IPS-15b (cell line): ENCODE results near the gene TMEM203.

Experiments
- H3K27me3 ChIP-seq: one replicate; pipeline ENCODE4 v1.6.1; 2013; ENCODE audit warnings: low read length; ENCODE audit not compliant: control insufficient read depth, insufficient read depth
- H3K36me3 ChIP-seq: one replicate; pipeline ENCODE4 v1.6.1; 2013; ENCODE audit warnings: low read length; ENCODE audit not compliant: control insufficient read depth, insufficient read depth
- H3K4me1 ChIP-seq: one replicate; pipeline ENCODE4 v1.6.1; 2013; ENCODE audit warnings: mild to moderate bottlenecking, low read length; ENCODE audit not compliant: control insufficient read depth, insufficient read depth
- H3K4me3 ChIP-seq: one replicate; pipeline ENCODE4 v1.5.1; 2013; ENCODE audit warnings: low read depth, low read length
- H3K9ac ChIP-seq: one replicate; pipeline ENCODE4 v1.6.1; 2013; ENCODE audit warnings: low read depth, mild to moderate bottlenecking, low read length
- H3K9me3 ChIP-seq: one replicate; pipeline ENCODE4 v1.6.1; 2013; ENCODE audit warnings: mild to moderate bottlenecking, low read length; ENCODE audit not compliant: control insufficient read depth, insufficient read depth

The TMEM203 gene

GRCh38 chr9:137191691-137192447, 13.6 kb downstream of the TMEM203 start:
- peaks cover 14% of the 10 kb centered on the region for H3K36me3 ChIP-seq
- no peaks in the 10 kb centered on the region for H3K9me3 ChIP-seq
- no peak overlapping the region for H3K4me3 ChIP-seq
- H3K27me3 ChIP-seq, result no peaks in the 10 kb centered on the region
- no peak overlapping the region for H3K9ac ChIP-seq
- H3K4me1 ChIP-seq, result peaks cover 11% of the 10 kb centered on the region

- Histone ChIP-seq H3K27me3 (no peaks in the 10 kb centered on the region), H3K4me3 (no peak overlapping the region), H3K36me3 (peaks cover 14% of the 10 kb centered on the region), H3K4me1 (peaks cover 12% of the 10 kb centered on the region), H3K9me3 (no peaks in the 10 kb centered on the region), H3K9ac (no peak overlapping the region)
Observed at GRCh38 chr9:137191245-137191644, 14.2 kb downstream of the TMEM203 start.

- Histone ChIP-seq H3K36me3 (peaks cover 23% of the 10 kb centered on the region), H3K27me3 (no peaks in the 10 kb centered on the region), H3K9me3 (no peaks in the 10 kb centered on the region), H3K4me3 (no peak overlapping the region), H3K4me1 (peaks cover 12% of the 10 kb centered on the region), H3K9ac (no peak overlapping the region)
Observed at GRCh38 chr9:137190315-137190856, 15.1 kb downstream of the TMEM203 start.

GRCh38 chr9:137189297-137190295, 15.9 kb downstream of the TMEM203 start:
- peak overlapping the region; percentile 97 for H3K4me3 ChIP-seq
- H3K36me3 ChIP-seq, result peaks cover 23% of the 10 kb centered on the region
- H3K9me3 ChIP-seq, result no peaks in the 10 kb centered on the region
- peaks cover 10% of the 10 kb centered on the region for H3K4me1 ChIP-seq
- H3K9ac ChIP-seq, result peak overlapping the region; percentile 81
- H3K27me3 ChIP-seq, result no peaks in the 10 kb centered on the region

GRCh38 chr9:137188490-137189296, 16.8 kb downstream of the TMEM203 start, which contains the start of the genes ANAPC2 and SSNA1:
TSS of gene ANAPC2 (minus strand) at chr9:137188560. CDS start at chr9:137188532, 28 bp downstream.
TSS of gene SSNA1 (plus strand) at chr9:137188676. CDS start at chr9:137188727, 51 bp downstream.
- peaks cover 26% of the 10 kb centered on the region for H3K36me3 ChIP-seq

GRCh38 chr9:137188086-137188489, 17.4 kb downstream of the TMEM203 start:
- peaks cover 31% of the 10 kb centered on the region for H3K36me3 ChIP-seq
- H3K4me1 ChIP-seq, result peaks cover 10% of the 10 kb centered on the region
- no peaks in the 10 kb centered on the region for H3K27me3 ChIP-seq
- peak overlapping the region; percentile 97 for H3K4me3 ChIP-seq
- no peaks in the 10 kb centered on the region for H3K9me3 ChIP-seq
- H3K9ac ChIP-seq, result peak overlapping the region; percentile 76

More at GRCh38 chr9:137188490-137189296, 16.8 kb downstream of the TMEM203 start, which contains the start of the genes ANAPC2 and SSNA1:
- peak within 1 kb of the TSS; percentile 97 for H3K4me3 ChIP-seq
- peak within 1 kb of the TSS; percentile 81 for H3K9ac ChIP-seq
- H3K27me3 ChIP-seq, result no peaks in the 10 kb centered on the region
- no peaks in the 10 kb centered on the region for H3K9me3 ChIP-seq
- peaks cover 10% of the 10 kb centered on the region for H3K4me1 ChIP-seq

DNA sequence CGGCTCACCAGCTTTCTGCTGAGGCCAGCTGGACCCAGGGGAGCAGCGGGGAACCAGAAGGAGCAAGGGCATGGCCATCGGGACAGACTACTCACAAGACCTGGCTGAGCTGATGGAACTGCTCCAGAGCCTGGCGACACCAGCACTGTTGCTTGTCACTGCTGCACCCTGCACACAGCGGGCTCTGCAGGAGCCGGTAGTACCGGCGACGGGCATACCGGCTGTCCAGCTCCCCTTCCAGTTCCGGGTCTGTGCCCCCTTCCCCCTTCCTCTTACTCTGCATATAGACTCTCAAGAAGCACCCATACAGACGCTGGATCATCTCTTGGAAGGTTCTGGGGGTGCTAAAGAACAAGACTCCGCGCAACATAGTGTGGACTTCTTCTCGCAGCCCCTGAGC, 18.1 kb downstream of the TMEM203 start:
- H3K4me1 ChIP-seq, result peaks cover 10% of the 10 kb centered on the region
- H3K9me3 ChIP-seq, result no peaks in the 10 kb centered on the region
- H3K36me3 ChIP-seq, result peaks cover 35% of the 10 kb centered on the region
- peak overlapping the region; percentile 97 for H3K4me3 ChIP-seq
- H3K27me3 ChIP-seq, result no peaks in the 10 kb centered on the region
- no peak overlapping the region for H3K9ac ChIP-seq

DNA sequence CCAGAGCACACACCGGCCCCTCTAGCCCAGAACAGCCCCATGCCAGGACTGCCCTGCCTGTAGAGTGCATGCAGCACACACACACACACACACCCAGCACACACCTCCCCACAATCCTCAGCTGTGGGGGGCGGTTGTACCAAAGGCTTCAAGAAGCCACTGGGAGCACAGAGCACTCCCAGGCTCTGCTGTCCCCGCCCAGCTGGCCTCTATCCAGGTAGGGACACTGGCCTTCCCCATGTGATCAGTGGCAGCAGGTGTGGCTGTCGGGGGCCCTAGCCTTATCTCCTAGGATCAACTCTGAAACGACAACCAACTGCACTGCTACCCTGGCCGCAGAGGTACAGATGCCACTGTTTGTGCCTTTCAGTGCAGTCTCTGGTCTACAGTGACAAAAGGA, 19.1 kb downstream of the TMEM203 start:
- no peaks in the 10 kb centered on the region for H3K27me3 ChIP-seq
- H3K9ac ChIP-seq, result no peak overlapping the region
- H3K9me3 ChIP-seq, result no peaks in the 10 kb centered on the region
- peaks cover 10% of the 10 kb centered on the region for H3K4me1 ChIP-seq
- H3K36me3 ChIP-seq, result peaks cover 36% of the 10 kb centered on the region
- no peak overlapping the region for H3K4me3 ChIP-seq

GRCh38 chr9:137185921-137186320, 19.5 kb downstream of the TMEM203 start:
- H3K36me3 ChIP-seq, result peaks cover 37% of the 10 kb centered on the region
- no peaks in the 10 kb centered on the region for H3K27me3 ChIP-seq
- peaks cover 10% of the 10 kb centered on the region for H3K4me1 ChIP-seq
- no peaks in the 10 kb centered on the region for H3K9me3 ChIP-seq
- no peak overlapping the region for H3K9ac ChIP-seq
- H3K4me3 ChIP-seq, result no peak overlapping the region

DNA sequence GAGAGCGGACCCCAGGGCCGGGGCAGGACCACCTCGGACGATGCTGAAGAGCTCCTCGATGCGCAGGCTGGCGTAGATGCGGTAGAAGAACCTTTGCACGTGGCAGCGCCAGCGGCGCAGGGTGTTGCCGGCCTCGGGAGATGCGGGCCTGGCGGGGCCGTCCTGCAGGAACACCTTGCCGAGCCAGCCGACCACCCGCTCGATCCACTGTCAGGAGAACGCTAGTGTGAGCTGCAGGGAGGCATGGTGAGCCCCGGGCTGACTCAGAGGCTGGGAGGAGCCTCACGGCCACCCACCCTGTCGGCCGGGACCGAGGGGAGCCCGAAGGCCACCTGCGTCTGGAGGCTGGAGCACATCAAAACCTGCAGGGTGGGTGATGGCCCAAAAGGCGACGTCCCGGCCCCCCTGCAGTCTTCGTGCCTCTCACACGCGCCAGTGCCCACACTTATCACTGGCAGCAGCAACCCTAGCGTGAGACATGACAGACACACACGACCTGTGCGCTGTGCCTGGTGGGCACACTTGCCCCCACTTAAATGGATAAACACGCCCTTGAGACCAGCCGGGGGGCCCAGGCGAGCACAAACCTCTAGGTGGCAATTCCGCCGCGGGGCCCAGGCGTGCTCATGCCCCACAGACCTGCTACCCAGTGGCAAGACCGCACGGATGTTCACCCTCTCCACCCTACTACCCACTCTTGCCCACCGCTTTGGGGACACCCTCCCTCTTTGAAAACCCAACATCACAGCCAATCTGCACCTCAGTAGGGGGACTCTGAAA, 20.4 kb downstream of the TMEM203 start:
- H3K4me3 ChIP-seq, result no peak overlapping the region
- H3K4me1 ChIP-seq, result peaks cover 10% of the 10 kb centered on the region
- no peaks in the 10 kb centered on the region for H3K27me3 ChIP-seq
- H3K9me3 ChIP-seq, result no peaks in the 10 kb centered on the region
- no peak overlapping the region for H3K9ac ChIP-seq
- H3K36me3 ChIP-seq, result peaks cover 41% of the 10 kb centered on the region
